HCT116 (cell line): ENCODE results near the gene UBE2H. TPM values are rescaled to one million over a fixed set of nuclear protein-coding genes. Genes with fewer than 3 reads are reported as not detected.

Experiments used
- ATAC-seq: fragments of 200-7000 bp; cut with Tn5 transposase; 2 replicates; pipeline ENCODE4 v1.9.1; 2020; ENCODE audit warnings: mild to moderate bottlenecking, moderate library complexity
- BruUV-seq: library from RNA; stranded (reverse); fragments of 400-500 nt; replicated peaks from 2 replicates; lab custom pipeline; 2021; lab: Mats Ljungman, UMichigan
- CTCF ChIA-PET: fragments of 300-600 bp; sonication (Branson Sonifier 250); formaldehyde crosslinking; loops from one replicate; lab custom pipeline; 2021; ENCODE audit warnings: antibody characterized with exemption; lab: Charles Lee
- POLR2A ChIA-PET: fragments of 300-600, 350-600 bp; sonication (Branson Sonifier 250); formaldehyde crosslinking; loops from one replicate; lab custom pipeline; 2021; ENCODE audit warnings: antibody characterized with exemption; lab: Charles Lee
- RAD21 ChIA-PET, 2 experiments: fragments of 300-600 bp; sonication (Branson Sonifier 250); formaldehyde crosslinking; loops; one replicate each; lab custom pipeline; 2023; ENCODE audit warnings: low total read pairs in 2 of 2; ENCODE audit not compliant: uncharacterized antibody in 2 of 2, unreplicated experiment in 2 of 2, low non-redundant PET in 1 of 2; lab: Charles Lee
- DNase-seq: peaks from one replicate; pipeline ENCODE4 v3.0.0-alpha.2; 2010; ENCODE audit warnings: low read depth, low spot score
- H2AFZ ChIP-seq: fragments of 200-600 bp; shearing (Covaris generic), sonication (generic); 2 replicates; pipeline ENCODE4 v1.6.1; 2017; ENCODE audit warnings: low read depth, mixed run types, mixed read lengths, antibody characterized with exemption, low read length; ENCODE audit not compliant: poor library complexity, severe bottlenecking
- H3K27ac ChIP-seq: 2 replicates; pipeline ENCODE4 v1.5.1; 2012; ENCODE audit warnings: low read depth, low read length
- H3K27me3 ChIP-seq: fragments of 200-600 bp; sonication (generic); 2 replicates; pipeline ENCODE4 v1.6.1; 2016; ENCODE audit warnings: mixed run types, low read length, mixed read lengths; ENCODE audit not compliant: insufficient read depth
- H3K36me3 ChIP-seq, 2 experiments: fragments of 200-500 bp in 1 of 2; fragments of 200-600 bp in 1 of 2; sonication (Bioruptor generic) in 1 of 2; sonication (generic) in 1 of 2; 2 replicates each; pipeline versions ENCODE4 v1.5.1 to v1.6.1; 2014 to 2016; ENCODE audit warnings: low read length in 2 of 2, inconsistent platforms in 1 of 2, mixed read lengths in 1 of 2, mixed run types in 1 of 2; ENCODE audit not compliant: insufficient read depth in 2 of 2, control insufficient read depth in 1 of 2
- H3K4me1 ChIP-seq, 2 experiments: fragments of 200-600 bp in 1 of 2; sonication (generic) in 1 of 2; 2 replicates each; pipeline versions ENCODE4 v1.5.1 to v1.6.1; 2012 to 2017; ENCODE audit warnings: low read length in 2 of 2, inconsistent platforms in 1 of 2, mild to moderate bottlenecking in 1 of 2, mixed read lengths in 1 of 2, mixed run types in 1 of 2, moderate library complexity in 1 of 2; ENCODE audit not compliant: insufficient read depth in 2 of 2, control insufficient read depth in 1 of 2
- H3K4me2 ChIP-seq: fragments of 200-600 bp; sonication (generic); 2 replicates; pipeline ENCODE4 v1.6.1; 2017; ENCODE audit warnings: mixed run types, low read length, mixed read lengths
- H3K4me3 ChIP-seq, 2 experiments: fragments of 200-600 bp in 1 of 2; sonication (generic) in 1 of 2; replicated peaks in 1 of 2; 2 replicates each; pipeline ENCODE4 v1.5.1; 2011 to 2016; ENCODE audit warnings: low read length in 2 of 2, control low read depth in 1 of 2, low read depth in 1 of 2, mild to moderate bottlenecking in 1 of 2, mixed read lengths in 1 of 2, mixed run types in 1 of 2
- H3K79me2 ChIP-seq: fragments of 200-600 bp; sonication (generic); 2 replicates; pipeline ENCODE4 v1.6.1; 2017; ENCODE audit warnings: mild to moderate bottlenecking, mixed run types, low read length, moderate library complexity, mixed read lengths; ENCODE audit not compliant: insufficient read depth
- H3K9ac ChIP-seq: fragments of 200-600 bp; sonication (generic); 2 replicates; pipeline ENCODE4 v1.6.1; 2016; ENCODE audit warnings: low read length, mixed read lengths
- H3K9me2 ChIP-seq: fragments of 200-600 bp; sonication (generic), shearing (Covaris generic); 2 replicates; pipeline ENCODE4 v1.6.1; 2017; ENCODE audit warnings: mixed run types, mild to moderate bottlenecking, moderate library complexity; ENCODE audit not compliant: insufficient read depth
- H3K9me3 ChIP-seq, 2 experiments: fragments of 200-500 bp in 1 of 2; fragments of 200-600 bp in 1 of 2; sonication (Bioruptor generic) in 1 of 2; sonication (generic) in 1 of 2; 2 replicates each; pipeline ENCODE4 v1.6.1; 2014 to 2017; ENCODE audit warnings: low read length in 2 of 2, mixed read lengths in 2 of 2, inconsistent platforms in 1 of 2, low read depth in 1 of 2, mild to moderate bottlenecking in 1 of 2, mixed run types in 1 of 2, moderate library complexity in 1 of 2; ENCODE audit not compliant: control insufficient read depth in 1 of 2, insufficient read depth in 1 of 2
- H4K20me1 ChIP-seq: fragments of 200-600 bp; sonication (generic), shearing (Covaris generic); 2 replicates; pipeline ENCODE4 v1.6.1; 2017; ENCODE audit warnings: mixed run types, mild to moderate bottlenecking, moderate library complexity; ENCODE audit not compliant: insufficient read depth
- CBX3 ChIP-seq: IDR thresholded peaks from 2 replicates; pipeline ENCODE4 v1.6.1; 2012; ENCODE audit warnings: low read depth
- CEBPB ChIP-seq: IDR thresholded peaks from 2 replicates; pipeline ENCODE4 v1.6.1; 2012; ENCODE audit warnings: low read depth
- EGR1 ChIP-seq: IDR thresholded peaks from 2 replicates; pipeline ENCODE4 v1.6.1; 2012; ENCODE audit warnings: low read depth
- ELF1 ChIP-seq: IDR thresholded peaks from 2 replicates; pipeline ENCODE4 v1.6.1; 2012; ENCODE audit warnings: low read depth, borderline replicate concordance
- EZH2 ChIP-seq: fragments of 200-600 bp; sonication (generic); IDR thresholded peaks from 2 replicates; pipeline ENCODE4 v1.6.1; 2017; ENCODE audit warnings: antibody characterized with exemption, mixed run types
- EZH2phosphoT487 ChIP-seq: fragments of 200-600 bp; IDR thresholded peaks from 2 replicates; pipeline ENCODE4 v1.6.1; 2018; ENCODE audit warnings: antibody characterized with exemption, borderline replicate concordance
- FOSL1 ChIP-seq: IDR thresholded peaks from 2 replicates; pipeline ENCODE4 v1.6.1; 2012; ENCODE audit warnings: low read depth
- POLR2AphosphoS5 ChIP-seq: IDR thresholded peaks from 2 replicates; pipeline ENCODE4 v1.6.1; 2011; ENCODE audit warnings: mild to moderate bottlenecking, low read depth, low read length, moderate library complexity
- RAD21 ChIP-seq: IDR thresholded peaks from 2 replicates; pipeline ENCODE4 v1.6.1; 2012; ENCODE audit warnings: low read depth, mild to moderate bottlenecking
- SIN3A ChIP-seq: IDR thresholded peaks from 2 replicates; pipeline ENCODE4 v1.6.1; 2012; ENCODE audit warnings: low read depth
- SP1 ChIP-seq: IDR thresholded peaks from 2 replicates; pipeline ENCODE4 v1.6.1; 2012; ENCODE audit warnings: low read depth
- SRF ChIP-seq: IDR thresholded peaks from 2 replicates; pipeline ENCODE4 v1.6.1; 2012; ENCODE audit warnings: low read depth
- intact Hi-C: fragments of 100-400 bp; cut with micrococcal nuclease; formaldehyde crosslinking; loops from 2 replicates; pipeline ENCODE4 v1.10.0; 2022
- total RNA-seq: library from RNA; stranded (reverse); gene quantifications from one replicate; pipeline ENCODE4 v1.2.1, GENCODE V29; 2021; ENCODE audit not compliant: unreplicated experiment
- TF ChIP-seq, protein P1 (sequence below): IDR thresholded peaks from 2 replicates; pipeline ENCODE4 v1.6.1; 2012
- TF ChIP-seq, protein P2 (sequence below): IDR thresholded peaks from 2 replicates; pipeline ENCODE4 v1.6.1; 2012
- TF ChIP-seq, protein P3 (sequence below): IDR thresholded peaks from 2 replicates; pipeline ENCODE4 v1.6.1; 2011; ENCODE audit warnings: mild to moderate bottlenecking, low read length, moderate library complexity; ENCODE audit not compliant: insufficient replicate concordance; ENCODE audit errors: extremely low read depth
- TF ChIP-seq, protein P4 (sequence below): IDR thresholded peaks from 2 replicates; pipeline ENCODE4 v1.6.1; 2012; ENCODE audit warnings: low read depth

Gene UBE2H
- total RNA-seq, 1 experiment from 2014 or later: 117 TPM

DNA sequence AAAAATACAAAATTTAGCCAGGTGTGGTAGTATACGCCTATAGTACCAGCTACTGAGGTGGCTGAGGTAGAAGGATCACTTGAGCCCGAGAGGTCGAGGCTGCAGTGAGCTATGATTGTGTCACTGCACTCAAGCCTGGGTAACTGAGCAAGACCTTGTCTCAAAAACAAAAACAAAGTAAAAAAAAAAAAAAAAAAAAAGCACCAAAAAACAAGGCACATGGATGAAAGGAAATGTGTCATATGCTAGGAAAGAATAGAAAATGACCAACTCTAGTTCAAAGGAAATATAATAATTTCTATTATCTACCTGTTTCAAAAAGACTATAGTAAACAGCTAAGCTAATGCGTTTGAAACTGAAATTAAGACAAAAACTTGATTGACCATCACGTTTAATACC is 33.8 kb downstream of the UBE2H start:
- ChIA-PET CTCF (no interaction called here), POLR2A (no interaction called here), RAD21 (no interaction called here)
- intact Hi-C loops: no loop called here
- Histone ChIP-seq H3K4me1 (peaks cover 34 to 62% of the 10 kb centered on the region in 2 experiments; a peak in 3 of 4 replicates), H3K9me2 (no peaks in the 10 kb centered on the region), H3K79me2 (peaks cover 88% of the 10 kb centered on the region), H4K20me1 (0 out of 2 replicates have a peak, but pooled peaks cover 3% of the 10 kb centered on the region), H3K27me3 (no peaks in the 10 kb centered on the region), H3K27ac (peak overlapping the region; percentile 12; the same call in 1 of the 2 replicates), H3K36me3 (peaks cover 0 to 9% of the 10 kb centered on the region in 2 experiments; a peak in 1 of 4 replicates), H3K9ac (no peak overlapping the region), H2AFZ (no peak overlapping the region), H3K4me3 (no peak overlapping the region), H3K4me2 (no peak overlapping the region), H3K9me3 (no peaks in the 10 kb centered on the region)
- TF ChIP-seq, protein P1, sequence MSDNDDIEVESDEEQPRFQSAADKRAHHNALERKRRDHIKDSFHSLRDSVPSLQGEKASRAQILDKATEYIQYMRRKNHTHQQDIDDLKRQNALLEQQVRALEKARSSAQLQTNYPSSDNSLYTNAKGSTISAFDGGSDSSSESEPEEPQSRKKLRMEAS: no peak
- no peak for TF ChIP-seq ELF1
- TF ChIP-seq, protein P2, sequence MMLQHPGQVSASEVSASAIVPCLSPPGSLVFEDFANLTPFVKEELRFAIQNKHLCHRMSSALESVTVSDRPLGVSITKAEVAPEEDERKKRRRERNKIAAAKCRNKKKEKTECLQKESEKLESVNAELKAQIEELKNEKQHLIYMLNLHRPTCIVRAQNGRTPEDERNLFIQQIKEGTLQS: no peak
- TF ChIP-seq EZH2phosphoT487: no peak
- TF ChIP-seq, protein P3, sequence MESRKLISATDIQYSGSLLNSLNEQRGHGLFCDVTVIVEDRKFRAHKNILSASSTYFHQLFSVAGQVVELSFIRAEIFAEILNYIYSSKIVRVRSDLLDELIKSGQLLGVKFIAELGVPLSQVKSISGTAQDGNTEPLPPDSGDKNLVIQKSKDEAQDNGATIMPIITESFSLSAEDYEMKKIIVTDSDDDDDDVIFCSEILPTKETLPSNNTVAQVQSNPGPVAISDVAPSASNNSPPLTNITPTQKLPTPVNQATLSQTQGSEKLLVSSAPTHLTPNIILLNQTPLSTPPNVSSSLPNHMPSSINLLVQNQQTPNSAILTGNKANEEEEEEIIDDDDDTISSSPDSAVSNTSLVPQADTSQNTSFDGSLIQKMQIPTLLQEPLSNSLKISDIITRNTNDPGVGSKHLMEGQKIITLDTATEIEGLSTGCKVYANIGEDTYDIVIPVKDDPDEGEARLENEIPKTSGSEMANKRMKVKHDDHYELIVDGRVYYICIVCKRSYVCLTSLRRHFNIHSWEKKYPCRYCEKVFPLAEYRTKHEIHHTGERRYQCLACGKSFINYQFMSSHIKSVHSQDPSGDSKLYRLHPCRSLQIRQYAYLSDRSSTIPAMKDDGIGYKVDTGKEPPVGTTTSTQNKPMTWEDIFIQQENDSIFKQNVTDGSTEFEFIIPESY: no peak
- TF ChIP-seq, protein P4, sequence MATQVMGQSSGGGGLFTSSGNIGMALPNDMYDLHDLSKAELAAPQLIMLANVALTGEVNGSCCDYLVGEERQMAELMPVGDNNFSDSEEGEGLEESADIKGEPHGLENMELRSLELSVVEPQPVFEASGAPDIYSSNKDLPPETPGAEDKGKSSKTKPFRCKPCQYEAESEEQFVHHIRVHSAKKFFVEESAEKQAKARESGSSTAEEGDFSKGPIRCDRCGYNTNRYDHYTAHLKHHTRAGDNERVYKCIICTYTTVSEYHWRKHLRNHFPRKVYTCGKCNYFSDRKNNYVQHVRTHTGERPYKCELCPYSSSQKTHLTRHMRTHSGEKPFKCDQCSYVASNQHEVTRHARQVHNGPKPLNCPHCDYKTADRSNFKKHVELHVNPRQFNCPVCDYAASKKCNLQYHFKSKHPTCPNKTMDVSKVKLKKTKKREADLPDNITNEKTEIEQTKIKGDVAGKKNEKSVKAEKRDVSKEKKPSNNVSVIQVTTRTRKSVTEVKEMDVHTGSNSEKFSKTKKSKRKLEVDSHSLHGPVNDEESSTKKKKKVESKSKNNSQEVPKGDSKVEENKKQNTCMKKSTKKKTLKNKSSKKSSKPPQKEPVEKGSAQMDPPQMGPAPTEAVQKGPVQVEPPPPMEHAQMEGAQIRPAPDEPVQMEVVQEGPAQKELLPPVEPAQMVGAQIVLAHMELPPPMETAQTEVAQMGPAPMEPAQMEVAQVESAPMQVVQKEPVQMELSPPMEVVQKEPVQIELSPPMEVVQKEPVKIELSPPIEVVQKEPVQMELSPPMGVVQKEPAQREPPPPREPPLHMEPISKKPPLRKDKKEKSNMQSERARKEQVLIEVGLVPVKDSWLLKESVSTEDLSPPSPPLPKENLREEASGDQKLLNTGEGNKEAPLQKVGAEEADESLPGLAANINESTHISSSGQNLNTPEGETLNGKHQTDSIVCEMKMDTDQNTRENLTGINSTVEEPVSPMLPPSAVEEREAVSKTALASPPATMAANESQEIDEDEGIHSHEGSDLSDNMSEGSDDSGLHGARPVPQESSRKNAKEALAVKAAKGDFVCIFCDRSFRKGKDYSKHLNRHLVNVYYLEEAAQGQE: no peak
- TF ChIP-seq CEBPB: no peak
- TF ChIP-seq FOSL1: no peak
- no peak for TF ChIP-seq EZH2
- no peak for TF ChIP-seq CBX3
- no peak for TF ChIP-seq EGR1
- no peak for TF ChIP-seq POLR2AphosphoS5
- no peak for TF ChIP-seq SIN3A
- no peak for TF ChIP-seq SP1
- no peak for TF ChIP-seq SRF
- no peak for TF ChIP-seq RAD21
- no TSS peak for BruUV-seq
- ATAC-seq (no peak), DNase-seq (no peak)
